NCI-H1694 (cell line): ENCODE data around the gene FANCG.
A peak's percentile ranks its signal among the peaks of the same experiment; 100 is the strongest.

ENCODE experiments used
- DNase-seq: peaks from one replicate; lab custom pipeline; 2025; lab: John Stamatoyannopoulos, UW

Gene FANCG

DNA sequence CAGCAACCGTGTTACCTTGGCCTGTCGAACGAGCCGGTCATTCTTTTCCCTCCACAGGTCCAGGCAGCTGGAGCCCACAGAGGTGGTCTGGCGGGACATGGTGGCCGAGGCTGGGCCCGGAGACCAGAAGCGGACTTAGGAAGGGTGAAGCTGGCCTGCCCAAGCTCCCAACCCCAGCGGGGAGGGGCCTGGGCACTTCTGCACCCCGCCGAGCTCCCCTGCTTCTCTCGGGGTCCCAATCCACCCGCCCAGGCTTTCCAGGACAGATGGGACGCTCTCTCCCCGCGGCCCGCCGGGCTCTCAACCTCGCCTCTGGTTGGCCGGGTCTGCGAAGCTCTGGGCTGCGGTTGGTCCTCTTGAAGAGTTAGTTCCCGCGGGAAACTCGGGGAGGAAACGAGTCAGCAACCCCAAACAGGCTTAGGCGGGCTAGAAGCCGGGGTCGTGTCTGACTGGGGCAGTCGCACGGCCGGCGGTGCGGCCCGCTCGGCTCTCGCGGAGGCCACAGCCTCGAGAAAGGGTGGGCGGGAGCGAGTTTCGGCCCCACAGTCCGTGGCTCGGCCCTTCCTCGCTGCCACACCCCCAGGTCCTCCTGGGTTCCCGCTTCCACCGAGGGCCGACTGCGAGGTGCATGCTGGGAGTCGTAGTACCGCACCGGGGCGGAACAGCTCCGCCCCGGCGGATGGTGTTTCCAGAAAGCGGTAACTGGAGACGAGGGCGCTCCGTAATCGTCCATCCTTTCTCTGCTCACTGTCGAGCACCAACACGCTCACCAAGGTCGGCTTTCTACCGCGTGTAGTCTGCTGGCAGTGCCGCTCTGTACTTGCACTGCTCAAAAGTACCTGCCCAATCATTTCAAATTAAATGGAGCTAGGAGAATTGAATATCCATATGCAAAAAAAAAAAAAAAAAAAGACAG lies at the start of gene FANCG:
Gene FANCG (minus strand): TSS at position 517 of the 916 bp plus-strand sequence. CDS start 418 bp downstream, at position 99.
- peak; percentile 85 for DNase-seq

DNA sequence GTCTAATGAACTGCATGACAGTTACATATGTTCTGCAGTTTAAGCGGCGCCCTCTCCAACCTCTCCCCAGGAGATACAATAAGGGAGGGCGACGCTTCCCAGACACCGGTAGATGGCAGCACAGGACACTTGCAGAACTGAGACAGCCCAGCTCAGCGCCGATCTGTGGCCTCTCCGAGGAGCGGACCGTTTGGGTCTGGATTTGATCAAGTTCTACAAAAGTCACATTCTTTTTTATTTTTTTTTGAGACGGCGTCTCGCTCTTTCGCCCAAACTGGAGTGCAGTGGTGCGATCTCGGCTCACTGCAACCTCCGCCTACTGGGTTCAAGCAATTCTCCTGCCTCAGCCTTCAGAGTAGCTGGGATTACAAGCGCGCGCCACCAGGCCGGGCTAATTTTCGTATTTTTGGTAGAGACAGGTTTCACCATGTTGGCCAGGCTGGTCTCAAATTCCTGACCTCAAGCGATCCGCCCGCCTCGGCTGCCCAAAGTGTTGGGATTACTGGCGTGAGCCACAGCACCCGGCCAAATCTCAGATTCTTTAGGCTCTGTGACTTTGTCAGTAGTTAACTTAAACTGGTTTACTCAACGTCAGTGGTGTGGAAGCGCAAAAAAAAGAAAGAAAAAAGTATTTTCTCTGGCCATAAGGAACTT lies 37.3 kb upstream of the FANCG start:
- peak; percentile 84 for DNase-seq

DNA sequence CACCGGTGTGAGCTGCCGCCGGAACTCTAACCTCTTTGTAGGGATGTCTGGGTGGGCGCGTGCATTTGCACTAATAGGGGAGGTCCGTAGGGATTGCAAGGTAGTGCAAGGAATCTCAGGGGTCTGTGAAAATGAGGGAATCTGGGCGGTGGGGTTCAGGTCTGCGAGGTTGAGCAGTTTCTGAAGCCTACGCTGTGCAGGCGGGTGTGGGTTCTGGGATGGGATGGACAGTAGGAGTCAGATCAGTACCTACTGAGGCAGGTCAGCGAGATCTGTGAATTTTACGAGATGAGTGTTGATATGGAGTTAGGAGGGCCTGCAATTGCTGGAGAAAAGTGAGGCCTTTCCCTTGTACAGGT lies 36.8 kb upstream of the FANCG start:
- no peak for DNase-seq

- peak; percentile 89 for DNase-seq
Observed at GRCh38 chr9:35115680-35116538, 36.2 kb upstream of the FANCG start, which contains the start of gene ATOSB. Gene ATOSB (minus strand): TSS chr9:35115862. CDS start chr9:35108274, 7,588 bp downstream.

- DNase-seq, result no peak
Observed at GRCh38 chr9:35114840-35115628, 35.3 kb upstream of the FANCG start.

- DNase-seq, result peak; percentile 19
Observed at GRCh38 chr9:35114113-35114839, 34.5 kb upstream of the FANCG start.

DNA sequence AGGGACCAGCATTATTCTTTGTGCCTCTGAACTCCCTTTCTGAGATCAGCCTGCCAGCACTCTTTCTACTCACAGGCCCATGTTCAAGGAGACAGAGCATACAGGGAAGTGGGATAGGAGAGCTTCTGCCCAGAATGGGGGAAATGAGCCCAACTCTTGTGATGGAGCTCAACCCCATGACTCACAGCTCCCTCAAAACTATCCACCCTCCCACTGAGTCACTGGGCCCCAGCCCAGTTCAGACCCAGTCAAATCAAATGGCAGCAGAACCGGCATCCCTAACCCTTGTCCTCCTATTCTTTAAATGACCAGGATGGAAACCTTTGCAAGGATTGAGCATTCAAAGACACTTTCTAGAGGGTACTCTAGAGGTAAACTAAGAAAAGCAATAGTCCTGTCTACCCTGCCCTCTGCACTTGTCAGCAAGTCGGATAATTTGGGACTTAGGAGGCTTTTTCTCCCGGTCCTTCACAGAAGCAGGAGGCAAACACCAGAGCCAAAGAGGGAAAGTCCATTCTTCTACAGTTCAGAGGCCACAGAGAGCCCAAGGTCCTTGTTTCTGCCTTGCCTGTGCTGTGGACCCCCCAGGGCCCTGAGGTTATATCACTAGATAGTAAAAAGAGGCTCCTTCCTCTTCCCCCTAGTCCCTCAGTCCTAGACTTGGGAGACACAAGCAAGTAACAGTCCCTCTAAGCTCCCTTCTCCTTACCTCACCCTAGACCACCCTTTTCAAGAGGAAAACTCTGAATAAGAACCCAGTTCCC lies 32.7 kb upstream of the FANCG start:
- DNase-seq, result no peak

DNA sequence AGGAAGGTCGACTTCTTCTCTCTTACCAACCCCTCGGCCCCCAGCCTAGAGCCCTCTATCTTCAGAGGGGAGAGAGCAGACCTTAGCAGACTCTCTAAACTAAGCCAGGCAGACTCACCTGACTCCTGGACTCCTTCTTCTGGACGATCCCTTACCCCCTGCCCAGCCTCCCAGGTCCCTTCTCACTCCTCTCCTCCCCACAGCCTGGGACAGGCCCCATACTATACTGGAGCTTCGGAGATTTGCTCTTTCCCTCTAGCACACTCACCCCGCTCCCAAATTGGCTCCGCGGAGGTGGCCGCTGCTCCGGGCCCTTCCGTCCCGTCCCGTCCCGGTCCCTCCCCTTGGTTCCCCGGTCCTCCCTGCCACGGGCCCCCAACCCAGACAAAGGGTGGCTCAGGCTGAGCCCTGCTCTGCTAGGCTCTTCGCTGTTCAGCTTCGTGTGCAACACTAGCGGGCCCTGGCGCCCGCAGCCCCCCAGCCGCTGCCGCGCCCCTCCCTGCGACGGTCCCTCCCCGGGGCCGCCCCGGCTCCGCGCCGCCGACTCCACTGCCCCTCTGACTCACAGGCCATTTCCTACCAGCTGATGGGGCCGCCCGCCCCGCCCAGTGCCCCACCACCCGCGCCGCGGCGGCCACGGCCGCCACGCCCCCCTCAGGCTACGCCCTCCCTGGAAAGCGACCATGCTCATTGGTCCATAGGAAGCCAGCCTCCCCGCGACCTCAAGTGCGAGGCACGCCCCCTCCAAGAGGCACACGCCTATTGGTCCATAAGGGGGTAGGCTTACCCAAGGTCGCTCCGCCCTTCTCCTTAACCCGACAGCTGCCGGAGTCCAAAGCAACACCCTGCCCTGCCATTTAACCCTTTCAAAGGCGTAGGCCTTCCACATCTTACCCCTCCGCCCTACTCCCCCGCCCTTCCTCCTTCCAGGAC lies 31.5 kb upstream of the FANCG start:
- DNase-seq, result peak; percentile 95

DNA sequence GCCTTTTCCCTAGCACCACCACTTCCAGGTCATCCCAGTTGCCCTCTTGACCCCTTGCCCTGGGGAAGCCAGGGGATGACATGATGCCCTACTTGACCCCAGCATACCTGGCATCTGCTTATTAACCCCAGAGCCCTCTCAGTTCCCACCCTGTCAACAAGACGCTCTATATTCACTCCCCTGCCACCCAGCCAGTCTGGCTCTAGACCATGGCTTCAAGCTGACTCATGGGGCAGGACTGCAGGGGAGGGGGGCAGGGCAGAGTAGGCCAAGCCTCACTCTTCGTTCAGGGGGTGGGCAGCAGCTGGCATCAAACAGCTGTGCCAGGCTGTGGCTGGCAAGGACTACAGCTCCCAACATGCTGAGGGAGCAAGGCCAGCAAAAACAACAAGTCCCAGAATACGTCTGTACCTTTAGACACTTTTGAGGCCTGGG lies 30.6 kb upstream of the FANCG start:
- DNase-seq, result peak; percentile 27

DNA sequence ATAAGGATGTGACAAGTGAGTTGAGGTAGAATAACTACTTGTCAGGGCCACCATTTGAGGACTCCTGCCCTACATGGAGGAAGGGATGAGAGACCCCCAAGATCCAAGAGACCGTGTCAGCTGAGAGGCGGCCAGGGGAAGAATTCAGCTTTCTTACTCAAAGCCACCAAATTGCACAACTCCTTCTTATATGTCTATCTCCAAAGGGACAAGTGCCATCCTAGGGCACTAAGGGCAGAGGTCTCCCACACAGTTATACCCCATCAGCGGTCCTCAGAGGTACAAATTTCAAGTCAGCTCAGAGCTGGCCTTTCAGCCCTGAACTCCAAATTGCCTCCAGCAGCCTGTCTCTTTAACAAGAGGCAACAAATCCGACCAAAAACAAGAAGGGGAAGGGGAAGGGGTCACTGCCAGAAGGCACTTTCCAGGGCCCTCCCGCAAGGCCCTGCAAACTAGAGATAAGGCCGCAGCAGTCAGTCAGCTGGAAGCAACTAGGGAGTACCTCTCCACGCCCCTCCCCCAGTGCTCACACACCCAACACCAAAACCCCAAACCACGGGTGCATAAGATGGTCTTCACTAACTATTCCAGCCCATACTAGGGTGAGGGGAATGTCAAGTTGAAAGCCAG lies 29.3 kb upstream of the FANCG start:
- DNase-seq, result no peak

- no peak for DNase-seq
Observed at GRCh38 chr9:35108461-35108860, 28.7 kb upstream of the FANCG start.

GRCh38 chr9:35107297-35108290 lies 27.9 kb upstream of the FANCG start:
- no peak for DNase-seq

DNA sequence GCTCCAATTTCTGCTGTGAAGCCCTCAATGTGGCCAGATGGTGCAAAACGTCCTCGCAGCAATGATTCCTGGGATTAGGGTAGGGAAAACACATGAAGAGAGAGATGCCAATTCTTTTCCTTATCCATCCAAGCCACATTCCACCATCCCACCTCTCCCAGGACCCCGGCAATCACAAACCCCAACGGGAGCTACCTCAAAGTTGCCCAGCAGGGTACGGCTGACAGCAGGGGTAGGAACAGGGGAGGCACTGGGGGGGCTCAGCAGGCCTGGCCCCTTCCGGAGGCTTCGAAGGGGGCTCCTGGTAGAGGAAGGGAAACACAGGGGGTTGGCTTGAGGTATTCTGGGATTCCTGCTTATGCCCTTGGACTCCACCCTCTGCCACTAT lies 26.6 kb upstream of the FANCG start:
- no peak for DNase-seq

GRCh38 chr9:35105571-35106342 lies 26.0 kb upstream of the FANCG start:
- DNase-seq, result no peak

- DNase-seq, result no peak
Observed at GRCh38 chr9:35105126-35105525, 25.4 kb upstream of the FANCG start.

GRCh38 chr9:35104586-35104985 lies 24.8 kb upstream of the FANCG start:
- no peak for DNase-seq
